SK-N-SH (cell line): ENCODE data around the gene MRPL10. TPM values are rescaled to one million over a fixed set of nuclear protein-coding genes. Genes with fewer than 3 reads are reported as not detected.

ENCODE experiments used
- CTCF ChIA-PET: fragments of 300-600, 350-600 bp; formaldehyde crosslinking; extraction: SDS; loops from one replicate; lab custom pipeline; 2021; lab: Yijun Ruan, JAX
- POLR2A ChIA-PET: fragments of 350-600 bp; sonication (Branson Sonifier 250); formaldehyde crosslinking; extraction: SDS; loops from one replicate; lab custom pipeline; 2020; ENCODE audit warnings: antibody characterized with exemption, inconsistent platforms; lab: Yijun Ruan, JAX
- DNase-seq: peaks from one replicate; pipeline ENCODE4 v3.0.0; 2012
- H2AFZ ChIP-seq: fragments of 200-600 bp; sonication (generic); 2 replicates; pipeline ENCODE4 v1.8.1; 2016; ENCODE audit warnings: antibody characterized with exemption, mild to moderate bottlenecking, low read depth
- H3F3A ChIP-seq: fragments of 200-600 bp; sonication (generic); replicated peaks from 2 replicates; pipeline ENCODE3; 2016; ENCODE audit warnings: antibody characterized with exemption, mild to moderate bottlenecking; ENCODE audit not compliant: insufficient read depth
- H3K27ac ChIP-seq, 2 experiments: fragments of 200-500 bp in 1 of 2; fragments of 200-600 bp in 1 of 2; sonication (Bioruptor generic) in 1 of 2; sonication (generic), shearing (Covaris generic) in 1 of 2; 2 replicates each; pipeline versions ENCODE4 v1.5.1 to v1.6.1; 2014 to 2016; ENCODE audit warnings: low read depth in 2 of 2, inconsistent platforms in 1 of 2, low read length in 1 of 2, mild to moderate bottlenecking in 1 of 2, mixed read lengths in 1 of 2
- H3K27me3 ChIP-seq: fragments of 200-600 bp; sonication (generic), shearing (Covaris generic); 2 replicates; pipeline ENCODE4 v1.6.1; 2016; ENCODE audit warnings: mixed run types; ENCODE audit not compliant: insufficient read depth
- H3K36me3 ChIP-seq, 2 experiments: fragments of 200-500 bp in 1 of 2; fragments of 200-600 bp in 1 of 2; sonication (Bioruptor generic) in 1 of 2; sonication (generic) in 1 of 2; replicated peaks in 1 of 2; 2 replicates each; pipeline versions ENCODE3 to v1.5.1; 2014 to 2016; ENCODE audit warnings: low read length in 1 of 2, mild to moderate bottlenecking in 1 of 2; ENCODE audit not compliant: insufficient read depth in 2 of 2, control insufficient read depth in 1 of 2
- H3K4me1 ChIP-seq, 2 experiments: fragments of 200-500 bp in 1 of 2; fragments of 200-600 bp in 1 of 2; sonication (Bioruptor generic) in 1 of 2; sonication (generic), shearing (Covaris generic) in 1 of 2; 2 replicates each; pipeline versions ENCODE4 v1.5.1 to v1.6.1; 2014 to 2016; ENCODE audit warnings: low read depth in 1 of 2, low read length in 1 of 2, mixed run types in 1 of 2; ENCODE audit not compliant: insufficient read depth in 2 of 2, control insufficient read depth in 1 of 2
- H3K4me2 ChIP-seq: fragments of 200-600 bp; sonication (generic), shearing (Covaris generic); 2 replicates; pipeline ENCODE4 v1.6.1; 2017; ENCODE audit warnings: mixed run types
- H3K4me3 ChIP-seq, 2 experiments: fragments of 200-500 bp in 1 of 2; fragments of 200-600 bp in 1 of 2; sonication (Bioruptor generic) in 1 of 2; sonication (generic), shearing (Covaris generic) in 1 of 2; 2 replicates each; pipeline versions ENCODE4 v1.5.1 to v1.8.1; 2014 to 2016; ENCODE audit warnings: low read depth in 2 of 2, inconsistent platforms in 1 of 2, low read length in 1 of 2, mild to moderate bottlenecking in 1 of 2, mixed read lengths in 1 of 2, moderate library complexity in 1 of 2
- H3K79me2 ChIP-seq: fragments of 200-600 bp; sonication (generic); 2 replicates; pipeline ENCODE4 v1.8.1; 2017; ENCODE audit warnings: mild to moderate bottlenecking; ENCODE audit not compliant: insufficient read depth
- H3K9ac ChIP-seq: fragments of 200-600 bp; sonication (generic); 2 replicates; pipeline ENCODE4 v1.6.1; 2017; ENCODE audit warnings: mixed run types
- H3K9me2 ChIP-seq: fragments of 200-600 bp; sonication (generic); 2 replicates; pipeline ENCODE4 v1.6.1; 2017; ENCODE audit warnings: mixed run types
- H3K9me3 ChIP-seq: fragments of 200-600 bp; sonication (generic); 2 replicates; pipeline ENCODE4 v1.6.1; 2017; ENCODE audit warnings: mixed run types, mild to moderate bottlenecking, moderate library complexity
- H4K20me1 ChIP-seq: fragments of 200-600 bp; sonication (generic); 2 replicates; pipeline ENCODE4 v1.6.1; 2017; ENCODE audit warnings: mild to moderate bottlenecking, mixed run types; ENCODE audit not compliant: insufficient read depth
- CTCF ChIP-seq: fragments of 200-600 bp; sonication (generic); IDR thresholded peaks from 2 replicates; pipeline ENCODE4 v1.6.1; 2017; ENCODE audit warnings: antibody characterized with exemption, mild to moderate bottlenecking, moderate library complexity
- EZH2phosphoT487 ChIP-seq: fragments of 200-600 bp; sonication (generic); IDR thresholded peaks from 2 replicates; pipeline ENCODE4 v1.6.1; 2017; ENCODE audit warnings: low read depth, mixed run types, mild to moderate bottlenecking, antibody characterized with exemption, moderate library complexity, borderline replicate concordance
- IRF3 ChIP-seq: fragments of 150-350 bp; IDR thresholded peaks from 2 replicates; pipeline ENCODE4 v1.6.1; 2016; ENCODE audit warnings: mild to moderate bottlenecking, low read depth, low read length
- MAX ChIP-seq: IDR thresholded peaks from 2 replicates; pipeline ENCODE4 v1.4.0; 2012; ENCODE audit warnings: low read depth
- PBX3 ChIP-seq: IDR thresholded peaks from 2 replicates; pipeline ENCODE4; 2012
- RAD21 ChIP-seq: IDR thresholded peaks from 2 replicates; pipeline ENCODE4 v1.6.1; 2012; ENCODE audit warnings: mild to moderate bottlenecking, low read length
- REST ChIP-seq: IDR thresholded peaks from 2 replicates; pipeline ENCODE4 v1.6.1; 2012; ENCODE audit warnings: mild to moderate bottlenecking, low read depth, low read length, moderate library complexity
- RXRA ChIP-seq: IDR thresholded peaks from 2 replicates; pipeline ENCODE4 v1.4.0; 2012; ENCODE audit warnings: low read depth, mild to moderate bottlenecking, borderline replicate concordance
- SIN3A ChIP-seq: IDR thresholded peaks from 2 replicates; pipeline ENCODE4 v1.6.1; 2012; ENCODE audit warnings: low read depth, mild to moderate bottlenecking, low read length, moderate library complexity, borderline replicate concordance
- SMC3 ChIP-seq: IDR thresholded peaks from 2 replicates; pipeline ENCODE4 v1.6.1; 2012; ENCODE audit warnings: low read depth, low read length, improper control_type of control experiment
- TAF1 ChIP-seq: IDR thresholded peaks from 2 replicates; pipeline ENCODE4 v1.6.1; 2012; ENCODE audit warnings: low read depth, mild to moderate bottlenecking, low read length, moderate library complexity, borderline replicate concordance
- USF2 ChIP-seq: fragments of 150-350 bp; IDR thresholded peaks from 2 replicates; pipeline ENCODE4 v1.6.1; 2017; ENCODE audit warnings: antibody characterized with exemption, low read length, low read depth, borderline replicate concordance
- ZBTB33 ChIP-seq: IDR thresholded peaks from 2 replicates; pipeline ENCODE4 v1.4.0; 2012; ENCODE audit warnings: low read depth, borderline replicate concordance
- WGBS: methylation state at CpG from one replicate; pipeline ENCODE4 v1.1.6; 2017; ENCODE audit warnings: low lambda C conversion rate; 5-methylcytosine and 5-hydroxymethylcytosine counted together
- polyA plus RNA-seq, 3 experiments: library from polyadenylated mRNA; depleted of rRNA; stranded (reverse); fragments of >200 nt; gene quantifications; 2 replicates each; pipeline ENCODE4 v1.2.3, GENCODE V29; 2012

MRPL10 gene
- polyA plus RNA-seq, 1 of the 3 experiments (the other 2 are of a cell fraction): 136 TPM

- Histone ChIP-seq H3K9ac (no peak overlapping the region), H3K4me1 (peaks cover 0 to 8% of the 10 kb centered on the region in 2 experiments; a peak in 1 of 4 replicates)
- TF ChIP-seq TAF1: no peak
- no peak for TF ChIP-seq MAX
- TF ChIP-seq RXRA: no peak
- no peak for TF ChIP-seq ZBTB33
- TF ChIP-seq EZH2phosphoT487: no peak
- no peak for TF ChIP-seq SMC3
- no peak for TF ChIP-seq REST
- TF ChIP-seq SIN3A: no peak
- no peak for TF ChIP-seq USF2
- TF ChIP-seq CTCF: no peak
- TF ChIP-seq IRF3: no peak
- no peak for TF ChIP-seq RAD21
- TF ChIP-seq PBX3: no peak
- TF ChIP-seq, all 33 proteins: peak for 0
- Histone ChIP-seq H2AFZ (no peak overlapping the region), H3K27ac (no peak overlapping the region), H3K79me2 (no peaks in the 10 kb centered on the region), H3F3A (peaks cover 5% of the 10 kb centered on the region), H3K36me3 (no peaks in the 10 kb centered on the region), H3K9me2 (no peaks in the 10 kb centered on the region), H3K4me3 (no peak overlapping the region), H4K20me1 (no peaks in the 10 kb centered on the region), H3K9me3 (no peaks in the 10 kb centered on the region), H3K4me2 (no peak overlapping the region), H3K27me3 (peaks cover 46% of the 10 kb centered on the region; the same call in 1 of the 2 replicates)
- ChIA-PET POLR2A (no interaction called here), CTCF (interaction anchor here (1.9 to 19.9 kb wide), 2 partner anchors 12 to 28 kb away, joined by 8 to 1447 read pairs; partner anchors contain the start of genes SCRN2 and SP6)
- 71% methylated on average over 9 of the region's 9 CpGs for WGBS
- no peak for DNase-seq
Observed at GRCh38 chr17:47877368-47878034, 46.2 kb upstream of the MRPL10 start.
